Measurements from ENCODE around the gene STXBP5. TPM values are rescaled to one million over a fixed set of nuclear protein-coding genes. Genes with fewer than 3 reads are reported as not detected.

STXBP5 gene
- total and polyA plus RNA-seq, 2 of the 13 experiments (the other 11 are each of a cell fraction or from before 2014, with no cell fraction given): 8.8 to 19.4 TPM

- ChIA-PET POLR2A (no interaction called here), CTCF (ENCODE audit: low intra/inter-chr PET ratio, low total read pairs) (no interaction called here)
- H3K9me3 ChIP-seq (ENCODE audit: low read length): no peaks in the 10 kb centered on the region
- no peak for TF ChIP-seq ZNF687 (CRISPR knock-in tag; IDR thresholded peaks at IDR 0.05)
- no peak for TF ChIP-seq CREM (IDR thresholded peaks at IDR 0.05)
- TF ChIP-seq CREM (CRISPR knock-in tag; IDR thresholded peaks at IDR 0.05): no peak
- H3K9ac ChIP-seq (ENCODE audit: insufficient read depth, low read depth, low read length): no peak overlapping the region
- no peaks in the 10 kb centered on the region for H3K27me3 ChIP-seq (ENCODE audit: control insufficient read depth in 1 of 2, insufficient read depth in 2 of 2, low read length in 2 of 2)
- H3K27ac ChIP-seq (ENCODE audit: extremely low read length, insufficient read depth, low read length): no peak overlapping the region
- H4K20me1 ChIP-seq (ENCODE audit: insufficient read depth, low read length): no peaks in the 10 kb centered on the region
- intact Hi-C loops (cut with micrococcal nuclease; ENCODE audit: unreplicated experiment) (loop anchor here (10.0 kb wide), 1 partner anchor 292 kb away; no protein-coding TSS in a partner anchor), in situ Hi-C loops (cut with HindIII; ENCODE audit: extremely low pct_ligation_motif_present, low pct_unique_long_range_greater_than_20kb) (no loop called here)
- FAIRE-seq (no peak), ATAC-seq (no peak), DNase-seq (ENCODE audit: low spot score) (no peak)
- no peaks in the 10 kb centered on the region for H3K79me2 ChIP-seq (ENCODE audit: insufficient read depth, low read length)
- H3K4me3 ChIP-seq (replicated peaks in 1 of 3; ENCODE audit: insufficient read depth in 1 of 3, low read depth in 2 of 3, low read length in 3 of 3): no peak overlapping the region
- H3K4me2 ChIP-seq (ENCODE audit: low read depth, low read length): no peak overlapping the region
- H3K4me1 ChIP-seq (ENCODE audit: insufficient read depth, low read length): no peaks in the 10 kb centered on the region
- WGBS (ENCODE audit: low lambda C conversion rate): 97% methylated on average over 1 of the region's 1 CpG
- H2AFZ ChIP-seq (ENCODE audit: low read length): no peak overlapping the region
- no TSS peak for BruUV-seq (replicated peaks)
- H3K36me3 ChIP-seq (replicated peaks in 1 of 2; ENCODE audit: control insufficient read depth in 1 of 2, insufficient read depth in 2 of 2, low read length in 2 of 2): no peaks in the 10 kb centered on the region; a peak in 2 of 5 replicates
These were observed 22.7 kb downstream of the STXBP5 start for GRCh38 chr6:147226877-147227276.

GRCh38 chr6:147227770-147228320 lies 23.6 kb downstream of the STXBP5 start:
- intact Hi-C loops (cut with micrococcal nuclease; ENCODE audit: unreplicated experiment): loop anchor here (10.0 kb wide), 1 partner anchor 293 kb away; no protein-coding TSS in a partner anchor
- no TSS peak for BruUV-seq (replicated peaks)
- Histone ChIP-seq H3K27me3 (ENCODE audit: control insufficient read depth in 1 of 2, insufficient read depth in 2 of 2, low read length in 2 of 2) (no peaks in the 10 kb centered on the region), H3K79me2 (ENCODE audit: insufficient read depth, low read length) (no peaks in the 10 kb centered on the region), H3K9me3 (ENCODE audit: low read length) (no peaks in the 10 kb centered on the region), H3K9ac (ENCODE audit: insufficient read depth, low read depth, low read length) (no peak overlapping the region), H3K4me3 (replicated peaks in 1 of 3; ENCODE audit: insufficient read depth in 1 of 3, low read depth in 2 of 3, low read length in 3 of 3) (no peak overlapping the region), H4K20me1 (ENCODE audit: insufficient read depth, low read length) (no peaks in the 10 kb centered on the region), H3K27ac (ENCODE audit: extremely low read length, insufficient read depth, low read length) (no peak overlapping the region), H2AFZ (ENCODE audit: low read length) (no peak overlapping the region), H3K4me1 (ENCODE audit: insufficient read depth, low read length) (no peaks in the 10 kb centered on the region), H3K36me3 (replicated peaks in 1 of 2; ENCODE audit: control insufficient read depth in 1 of 2, insufficient read depth in 2 of 2, low read length in 2 of 2) (no peaks in the 10 kb centered on the region; a peak in 1 of 5 replicates), H3K4me2 (ENCODE audit: low read depth, low read length) (no peak overlapping the region)
- in situ Hi-C loops (cut with HindIII; ENCODE audit: extremely low pct_ligation_motif_present, low pct_unique_long_range_greater_than_20kb): no loop called here
- ChIA-PET CTCF (ENCODE audit: low intra/inter-chr PET ratio, low total read pairs) (no interaction called here), POLR2A (no interaction called here)
- no peak for DNase-seq (ENCODE audit: low spot score)
- WGBS (ENCODE audit: low lambda C conversion rate): 98% methylated on average over 1 of the region's 1 CpG
- no peak for FAIRE-seq
- ATAC-seq: no peak
- TF ChIP-seq ZNF282 (IDR thresholded peaks at IDR 0.05; ENCODE audit: partially characterized antibody) (no peak), KLF9 (CRISPR knock-in tag; IDR thresholded peaks at IDR 0.05; ENCODE audit: low read depth) (no peak), SIX1 (CRISPR knock-in tag; IDR thresholded peaks at IDR 0.05; ENCODE audit: borderline replicate concordance) (no peak), SMARCE1 (IDR thresholded peaks at IDR 0.05; ENCODE audit: borderline replicate concordance) (no peak), ZNF251 (CRISPR knock-in tag; IDR thresholded peaks at IDR 0.05) (no peak), TFE3 (CRISPR knock-in tag; IDR thresholded peaks at IDR 0.05) (no peak), ONECUT2 (CRISPR knock-in tag; IDR thresholded peaks at IDR 0.05) (no peak), ISL2 (CRISPR knock-in tag; IDR thresholded peaks at IDR 0.05) (no peak), ZBTB37 (CRISPR knock-in tag; IDR thresholded peaks at IDR 0.05) (no peak), ZNF605 (CRISPR knock-in tag; IDR thresholded peaks at IDR 0.05) (no peak), KAT8 (CRISPR knock-in tag; IDR thresholded peaks at IDR 0.05) (no peak)
